DMS79 (cell line): ENCODE data around the gene NKX2-3.

Experiments used
- DNase-seq: peaks from one replicate; lab custom pipeline; 2025; lab: John Stamatoyannopoulos, UW

Gene NKX2-3

DNA sequence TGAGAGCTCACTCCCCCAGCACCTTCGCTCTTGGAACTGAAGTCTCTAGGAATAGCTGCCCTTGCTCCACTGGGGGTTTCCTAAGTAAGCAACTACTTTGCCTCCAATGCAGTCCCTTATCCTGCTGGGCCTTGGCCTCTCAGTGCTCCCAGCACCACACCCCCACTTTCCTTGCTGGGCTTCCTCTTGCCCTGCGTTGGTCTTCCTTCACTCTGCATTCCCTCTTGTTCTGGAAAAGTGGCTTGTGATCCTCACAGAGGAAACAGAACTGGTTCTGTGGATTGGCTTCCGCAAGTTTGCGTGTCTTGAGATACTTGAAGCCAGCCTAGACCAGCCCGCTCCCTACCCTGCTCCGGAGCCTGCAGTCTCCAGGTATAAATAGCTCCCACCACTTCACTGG lies 6.4 kb downstream of the NKX2-3 start:
- no peak for DNase-seq

- no peak for DNase-seq
These were observed 7.1 kb downstream of the NKX2-3 start for GRCh38 chr10:99539820-99540219.

- DNase-seq: no peak
These were observed 7.5 kb downstream of the NKX2-3 start for GRCh38 chr10:99540306-99540656.

GRCh38 chr10:99540657-99541531 lies 8.2 kb downstream of the NKX2-3 start:
- no peak for DNase-seq

DNA sequence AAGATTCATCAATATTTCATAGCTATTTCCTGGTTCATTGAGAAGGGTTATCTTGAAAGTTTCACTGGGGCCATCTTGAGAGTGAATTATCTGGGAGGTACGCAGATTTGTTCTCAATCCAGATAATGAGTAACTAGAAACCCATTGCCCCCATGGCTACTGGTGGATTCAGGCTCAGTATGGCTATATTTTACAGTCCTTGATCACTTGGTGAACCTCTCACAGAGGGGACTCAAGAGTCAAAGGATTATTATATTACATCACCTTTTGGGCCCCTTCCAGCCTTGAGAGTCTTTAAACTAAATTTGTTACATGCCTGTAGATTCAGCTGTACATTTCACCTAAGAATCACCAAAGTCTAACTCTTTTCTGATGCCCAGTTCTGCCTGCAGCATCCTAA lies 11.6 kb downstream of the NKX2-3 start:
- no peak for DNase-seq

GRCh38 chr10:99548041-99548530 lies 15.3 kb downstream of the NKX2-3 start:
- DNase-seq: no peak

DNA sequence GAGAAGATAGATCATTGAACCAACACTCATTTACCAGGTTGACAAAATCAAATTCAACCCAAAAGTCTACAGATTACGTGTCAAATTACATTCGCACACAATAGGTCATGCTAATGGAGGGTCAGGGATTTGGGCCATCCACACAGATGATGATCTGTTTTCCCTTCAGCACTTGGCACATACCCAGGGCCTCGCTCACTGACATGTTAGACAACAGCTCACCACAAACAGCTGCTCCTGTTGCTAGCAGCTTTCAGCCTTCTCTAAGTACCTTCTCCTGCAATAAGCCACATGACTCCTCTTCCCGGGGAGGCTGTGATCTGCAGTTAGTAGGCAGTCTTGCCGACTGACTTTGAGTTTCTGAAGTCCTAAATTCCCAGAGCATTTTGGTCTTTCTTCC lies 18.4 kb downstream of the NKX2-3 start:
- peak; percentile 40 for DNase-seq

GRCh38 chr10:99551616-99552015 lies 18.9 kb downstream of the NKX2-3 start:
- DNase-seq: no peak

GRCh38 chr10:99555371-99555770 lies 22.6 kb downstream of the NKX2-3 start:
- DNase-seq: no peak

DNA sequence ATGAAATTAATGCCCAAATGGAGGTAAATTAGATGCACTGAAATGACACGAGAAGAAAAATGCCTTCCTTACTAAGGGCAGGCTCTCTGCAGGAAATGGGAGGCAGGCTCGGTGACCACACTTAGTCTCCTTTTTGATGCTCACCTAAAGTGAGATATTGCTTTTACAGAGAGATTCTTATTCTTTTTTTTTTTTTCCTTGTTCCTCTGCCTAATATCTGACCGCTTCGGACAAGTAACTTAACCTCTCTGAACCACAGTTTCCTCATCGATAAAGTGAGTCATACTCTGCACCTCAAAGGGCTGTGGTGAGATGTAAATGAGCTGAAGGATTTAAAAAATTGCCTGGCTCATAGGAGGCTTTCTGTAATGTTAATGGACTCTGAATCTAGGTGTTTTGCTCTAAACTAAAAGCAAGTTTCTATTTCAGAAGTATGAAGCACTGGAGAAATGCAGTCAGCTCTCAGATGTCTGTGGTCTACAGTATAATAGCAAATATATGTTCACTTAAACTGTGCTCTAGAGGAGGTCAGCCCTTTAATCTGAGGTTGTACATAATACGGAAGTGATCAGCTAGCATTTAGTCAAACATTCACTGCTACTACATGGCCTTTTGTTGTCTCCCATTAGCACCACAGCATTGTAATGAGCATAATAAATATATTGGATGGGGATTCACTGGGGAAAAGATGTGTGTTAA lies 23.2 kb downstream of the NKX2-3 start:
- DNase-seq: no peak

DNA sequence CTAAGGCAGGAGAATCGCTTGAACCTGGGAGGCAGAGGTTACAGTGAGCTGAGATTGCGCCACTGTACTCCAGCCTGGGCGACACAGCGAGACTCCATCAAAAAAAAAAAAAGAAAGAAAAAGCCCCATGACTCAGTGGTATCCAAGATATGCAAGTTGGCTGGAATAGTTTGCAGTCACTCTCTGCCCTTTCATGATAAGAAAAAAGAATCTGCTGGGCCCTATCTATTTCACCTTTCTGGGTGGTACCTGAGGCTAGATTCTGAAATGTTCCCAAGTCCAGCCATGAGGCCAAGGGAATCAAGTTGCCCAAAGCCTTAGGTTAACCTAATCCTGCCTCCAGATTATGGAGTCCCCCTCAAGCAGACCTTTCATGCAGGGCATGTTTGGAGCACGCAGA lies 24.3 kb downstream of the NKX2-3 start:
- DNase-seq: no peak

GRCh38 chr10:99558708-99559107 lies 26.0 kb downstream of the NKX2-3 start:
- no peak for DNase-seq

- no peak for DNase-seq
These were observed 27.8 kb downstream of the NKX2-3 start for GRCh38 chr10:99560277-99561126.

GRCh38 chr10:99562631-99563030 lies 29.9 kb downstream of the NKX2-3 start:
- DNase-seq: no peak

- DNase-seq: no peak
These were observed 31.6 kb downstream of the NKX2-3 start for GRCh38 chr10:99564361-99564760.

DNA sequence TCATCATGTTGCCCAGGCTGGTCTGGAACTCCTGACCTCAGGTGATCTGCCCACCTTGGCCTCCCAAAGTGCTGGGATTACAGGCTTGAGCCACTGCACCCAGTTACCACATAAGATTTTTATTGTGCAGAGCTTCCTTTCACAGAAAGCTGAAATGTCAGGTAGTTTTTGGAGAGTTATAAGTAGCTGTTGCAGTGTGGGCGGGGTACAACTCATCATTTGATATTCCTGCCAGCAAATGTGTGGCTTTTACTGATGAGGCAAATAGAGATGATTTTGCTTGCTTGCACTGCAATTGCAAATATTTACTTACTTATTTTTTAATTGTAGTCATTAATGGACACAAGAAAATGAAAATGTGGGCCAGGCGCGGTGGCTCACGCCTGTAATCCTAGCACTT lies 32.4 kb downstream of the NKX2-3 start:
- DNase-seq: no peak

GRCh38 chr10:99569253-99569939 lies 36.7 kb downstream of the NKX2-3 start:
- DNase-seq: no peak

DNA sequence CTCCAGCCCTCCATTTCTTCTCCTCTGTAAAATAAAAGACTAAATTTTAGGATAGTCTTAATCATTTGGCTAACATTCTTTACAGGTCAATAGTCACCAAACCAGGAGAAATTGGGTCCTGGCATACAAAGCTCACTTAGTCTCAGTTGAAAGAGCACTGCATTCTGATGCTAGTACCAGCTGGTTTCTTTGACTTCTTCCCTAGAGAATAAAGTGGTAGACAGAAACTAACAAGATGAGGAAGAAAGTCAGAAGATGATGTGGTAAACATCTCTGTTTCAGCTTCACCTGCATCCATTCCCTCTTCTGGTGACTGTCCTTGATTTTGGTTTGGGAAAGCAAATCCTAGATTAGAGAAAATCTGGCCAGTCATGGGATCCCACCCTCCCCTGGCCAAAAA lies 37.2 kb downstream of the NKX2-3 start:
- no peak for DNase-seq

GRCh38 chr10:99571816-99572215 lies 39.1 kb downstream of the NKX2-3 start:
- DNase-seq: no peak

DNA sequence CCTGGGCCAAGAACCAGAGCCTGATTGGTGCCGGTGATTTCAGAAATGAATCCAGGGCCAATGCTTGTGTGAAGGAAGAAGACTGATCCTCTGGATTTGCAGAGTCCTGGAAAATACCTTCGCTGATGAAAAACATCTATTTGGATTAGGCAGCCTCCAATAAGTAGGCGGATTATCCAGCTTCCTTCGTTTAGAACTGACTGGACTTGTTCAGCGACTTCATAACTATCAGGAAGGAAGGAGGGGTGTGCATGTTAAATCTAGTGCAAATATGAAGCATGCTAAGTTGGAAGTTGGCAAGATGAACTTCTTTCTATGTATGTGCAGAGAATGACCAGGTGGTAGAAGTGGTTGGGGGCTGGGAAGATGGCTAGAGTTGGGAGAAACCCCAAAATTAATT lies 41.0 kb downstream of the NKX2-3 start:
- no peak for DNase-seq

DNA sequence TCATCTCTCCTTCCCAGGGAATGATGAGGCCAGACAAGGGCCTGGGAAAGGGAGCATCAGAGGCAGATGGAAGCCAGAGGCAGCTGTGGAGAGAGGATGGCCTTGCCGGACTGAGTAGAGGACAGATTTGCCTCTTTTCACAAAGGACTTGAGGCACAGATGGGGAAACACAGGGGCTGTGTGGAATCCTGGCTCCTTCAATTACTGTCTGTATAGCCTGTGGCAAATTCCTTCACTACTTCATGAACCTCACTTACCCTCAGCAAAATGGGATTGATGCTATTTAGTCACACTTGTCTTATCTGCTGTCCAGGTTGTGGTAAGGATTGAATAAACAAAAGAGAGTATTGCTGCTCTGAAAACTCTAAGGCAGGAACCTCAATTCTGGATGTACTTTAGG lies 47.2 kb downstream of the NKX2-3 start:
- DNase-seq: no peak

DNA sequence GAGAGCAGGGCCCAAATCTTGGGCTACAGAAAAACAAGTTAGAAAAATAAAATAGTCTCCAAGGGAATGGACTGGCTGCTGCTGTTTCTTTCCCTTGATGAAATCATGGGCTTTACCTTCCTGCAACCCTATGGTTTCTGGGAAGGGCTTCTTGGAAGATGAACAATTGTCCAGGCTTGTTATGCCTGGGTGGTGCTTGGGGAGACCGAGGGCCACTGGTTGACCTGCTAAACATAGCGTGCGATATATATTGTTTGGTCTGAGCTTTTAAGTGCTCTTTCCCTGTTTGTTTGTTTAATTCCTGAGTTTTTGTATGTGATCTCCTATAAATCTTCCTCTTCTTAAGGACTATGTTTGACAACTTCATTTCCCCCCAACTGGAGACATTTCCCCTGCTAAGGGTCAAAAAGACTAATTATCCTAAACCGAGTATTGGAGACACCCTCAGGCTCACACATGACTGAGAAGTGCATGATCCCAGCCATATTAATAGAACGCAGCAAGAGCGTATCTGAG lies 49.6 kb downstream of the NKX2-3 start:
- no peak for DNase-seq
